ENCODE data around the gene SEPTIN6. TPM values are rescaled to one million over a fixed set of nuclear protein-coding genes. Genes with fewer than 3 reads are reported as not detected.

Gene SEPTIN6
- total and polyA plus RNA-seq, 2 donors (not counting 1 experiment from before 2014, with no cell fraction given): 227 to 310 TPM

- no peaks in the 10 kb centered on the region for H3K27me3 ChIP-seq (replicated peaks in 1 of 4; ENCODE audit: control extremely low read depth in 1 of 4, control insufficient read depth in 3 of 4, insufficient read depth in 4 of 4, low read length in 3 of 4)
- Mint-ChIP-seq H3K4me3 (no peak overlapping the region), H3K9me3 (ENCODE audit: insufficient read depth) (no peaks in the 10 kb centered on the region), H3K4me1 (peaks cover 34% of the 10 kb centered on the region), H3K27me3 (no peaks in the 10 kb centered on the region), H3K27ac (no peak overlapping the region)
- ChIA-PET CTCF (interaction anchor here (1.4 kb wide), 1 partner anchor 56 kb away, joined by 4 read pairs; no protein-coding TSS in a partner anchor), POLR2A (interaction anchor here (0.6 kb wide), 1 partner anchor 25 kb away, joined by 3 read pairs; no protein-coding TSS in a partner anchor)
- peaks cover 94% of the 10 kb centered on the region for H3K79me2 ChIP-seq (ENCODE audit: control insufficient read depth, insufficient read depth, low read length)
- no peaks in the 10 kb centered on the region for H4K20me1 ChIP-seq (ENCODE audit: control insufficient read depth, insufficient read depth, low read length, poor library complexity, severe bottlenecking)
- H3K27ac ChIP-seq (ENCODE audit: low read length in 2 of 2): no peak overlapping the region
- peaks cover 0 to 38% of the 10 kb centered on the region in 2 experiments for H3K36me3 ChIP-seq (replicated peaks in 1 of 2; ENCODE audit: control extremely low read depth in 1 of 2, control insufficient read depth in 1 of 2, extremely low read depth in 1 of 2, insufficient read depth in 2 of 2, low read length in 1 of 2)
- H2AFZ ChIP-seq (ENCODE audit: insufficient read depth, low read depth, low read length, poor library complexity, severe bottlenecking): no peak overlapping the region
- ATAC-seq (ENCODE audit: low read depth): no peak
- H3K4me1 ChIP-seq (ENCODE audit: control insufficient read depth in 2 of 2, insufficient read depth in 2 of 2, low read length in 2 of 2): peaks cover 34 to 38% of the 10 kb centered on the region in 2 donors
- no peak overlapping the region for H3K9ac ChIP-seq (ENCODE audit: low read length)
- H3K4me2 ChIP-seq (replicated peaks; ENCODE audit: low read depth, low read length, poor library complexity, severe bottlenecking): no peak overlapping the region
- TF ChIP-seq EZH2 (IDR thresholded peaks at IDR 0.05; ENCODE audit: borderline replicate concordance, insufficient read depth, low read depth, low read length, poor library complexity, severe bottlenecking) (no peak), CTCF (IDR thresholded peaks at IDR 0.05) (no peak)
- no CpG with 5 or more reads among the region's 8 CpGs for WGBS (ENCODE audit: insufficient coverage)
- no peak overlapping the region for H3K4me3 ChIP-seq (ENCODE audit: control extremely low read depth in 1 of 5, extremely low read depth in 1 of 5, insufficient read depth in 1 of 5, low read depth in 2 of 5, low read length in 4 of 5)
- H3K9me3 ChIP-seq (ENCODE audit: control extremely low read depth in 1 of 3, control insufficient read depth in 2 of 3, insufficient read depth in 1 of 3, low read length in 2 of 3): peaks cover 0 to 5% (median 0%) of the 10 kb centered on the region in 3 donors
- intact Hi-C loops (cut with micrococcal nuclease): no loop called here
- no peak for DNase-seq
Observed at GRCh38 chrX:119673336-119673735, 19.6 kb downstream of the SEPTIN6 start.

- Histone ChIP-seq H3K36me3 (replicated peaks in 1 of 2; ENCODE audit: control extremely low read depth in 1 of 2, control insufficient read depth in 1 of 2, extremely low read depth in 1 of 2, insufficient read depth in 2 of 2, low read length in 1 of 2) (peaks cover 0 to 38% of the 10 kb centered on the region in 2 experiments), H3K79me2 (ENCODE audit: control insufficient read depth, insufficient read depth, low read length) (peaks cover 98% of the 10 kb centered on the region), H3K9me3 (ENCODE audit: control extremely low read depth in 1 of 3, control insufficient read depth in 2 of 3, insufficient read depth in 1 of 3, low read length in 2 of 3) (no peaks in the 10 kb centered on the region), H3K4me1 (ENCODE audit: control insufficient read depth in 2 of 2, insufficient read depth in 2 of 2, low read length in 2 of 2) (peaks cover 28 to 32% of the 10 kb centered on the region in 2 donors), H3K27me3 (replicated peaks in 1 of 4; ENCODE audit: control extremely low read depth in 1 of 4, control insufficient read depth in 3 of 4, insufficient read depth in 4 of 4, low read length in 3 of 4) (no peaks in the 10 kb centered on the region), H3K4me3 (ENCODE audit: control extremely low read depth in 1 of 5, extremely low read depth in 1 of 5, insufficient read depth in 1 of 5, low read depth in 2 of 5, low read length in 4 of 5) (no peak overlapping the region), H2AFZ (ENCODE audit: insufficient read depth, low read depth, low read length, poor library complexity, severe bottlenecking) (no peak overlapping the region), H3K4me2 (replicated peaks; ENCODE audit: low read depth, low read length, poor library complexity, severe bottlenecking) (no peak overlapping the region), H4K20me1 (ENCODE audit: control insufficient read depth, insufficient read depth, low read length, poor library complexity, severe bottlenecking) (no peaks in the 10 kb centered on the region), H3K9ac (ENCODE audit: low read length) (no peak overlapping the region), H3K27ac (ENCODE audit: low read length in 2 of 2) (peak overlapping the region in 1 of 2 donors; percentile 15)
- Mint-ChIP-seq H3K27ac (peak overlapping the region; percentile 21), H3K4me3 (no peak overlapping the region), H3K9me3 (ENCODE audit: insufficient read depth) (no peaks in the 10 kb centered on the region), H3K27me3 (no peaks in the 10 kb centered on the region), H3K4me1 (peaks cover 29% of the 10 kb centered on the region)
- DNase-seq (no peak), ATAC-seq (ENCODE audit: low read depth) (no peak)
- no CpG with 5 or more reads among the region's 2 CpGs for WGBS (ENCODE audit: insufficient coverage)
- no peak for TF ChIP-seq EZH2 (IDR thresholded peaks at IDR 0.05; ENCODE audit: borderline replicate concordance, insufficient read depth, low read depth, low read length, poor library complexity, severe bottlenecking)
- no peak for TF ChIP-seq CTCF (IDR thresholded peaks at IDR 0.05)
- ChIA-PET CTCF (interaction anchor here (1.1 to 1.4 kb wide), 2 partner anchors 57 to 107 kb away, joined by 3 to 4 read pairs; no protein-coding TSS in a partner anchor), POLR2A (interaction anchor here (0.6 kb wide), 1 partner anchor 23 kb away, joined by 3 read pairs; no protein-coding TSS in a partner anchor)
- intact Hi-C loops (cut with micrococcal nuclease): no loop called here
Observed at GRCh38 chrX:119672426-119672825, 20.5 kb downstream of the SEPTIN6 start.
